ENCODE data around the gene DAB2IP. TPM values are rescaled to one million over a fixed set of nuclear protein-coding genes. Genes with fewer than 3 reads are reported as not detected.

Gene DAB2IP
- total RNA-seq, 4 donors from 2014 or later = 42.0 to 93.4 (median 47.9) TPM

GRCh38 chr9:121750715-121751623, 99.5 kb downstream of the DAB2IP start:
- TF ChIP-seq POLR2AphosphoS5 (IDR thresholded peaks at IDR 0.05) (no peak), EP300 (IDR thresholded peaks at IDR 0.05) (no peak), CTCF (IDR thresholded peaks at IDR 0.05) (no peak), POLR2A (IDR thresholded peaks at IDR 0.05) (no peak)
- Histone ChIP-seq H3K36me3 (no peaks in the 10 kb centered on the region), H3K4me3 (no peak overlapping the region), H3K9me3 (no peaks in the 10 kb centered on the region), H3K27ac (peak overlapping the region in 3 of 4 donors; percentile 62 to 92 (median 87)), H3K27me3 (no peaks in the 10 kb centered on the region), H3K4me1 (peaks cover 6 to 100% (median 75%) of the 10 kb centered on the region in 3 donors)
- WGBS, 2 donors (ENCODE audit: low coverage in 1 of 2) = 27 to 80% methylated on average over 1 to 2 of the region's 17 CpGs
- no peak for ATAC-seq

- 55% methylated on average over 4 of the region's 13 CpGs; no CpG with 5 or more reads in 1 of the 2 donors for WGBS, 2 donors (ENCODE audit: low coverage in 1 of 2)
- Histone ChIP-seq H3K36me3 (peaks cover 0 to 4% of the 10 kb centered on the region in 2 donors), H3K4me3 (no peak overlapping the region), H3K4me1 (peaks cover 6 to 100% (median 84%) of the 10 kb centered on the region in 3 donors), H3K27ac (peak overlapping the region in 3 of 4 donors; percentile 62 to 92 (median 87)), H3K9me3 (no peaks in the 10 kb centered on the region), H3K27me3 (no peaks in the 10 kb centered on the region)
- TF ChIP-seq EP300 (IDR thresholded peaks at IDR 0.05) (no peak), POLR2A (IDR thresholded peaks at IDR 0.05) (no peak), CTCF (IDR thresholded peaks at IDR 0.05) (no peak), POLR2AphosphoS5 (IDR thresholded peaks at IDR 0.05) (no peak)
- ATAC-seq = peak; percentile 22
These were observed 100.4 kb downstream of the DAB2IP start for GRCh38 chr9:121751686-121752445.

GRCh38 chr9:121752929-121753328, 101.5 kb downstream of the DAB2IP start:
- H3K27ac ChIP-seq = peak overlapping the region in 3 of 4 donors; percentile 62 to 92 (median 62)
- peaks cover 6 to 97% (median 85%) of the 10 kb centered on the region in 3 donors for H3K4me1 ChIP-seq
- H3K9me3 ChIP-seq = no peaks in the 10 kb centered on the region
- H3K36me3 ChIP-seq = peaks cover 0 to 15% of the 10 kb centered on the region in 2 donors
- H3K27me3 ChIP-seq = no peaks in the 10 kb centered on the region
- WGBS, 2 donors (ENCODE audit: low coverage in 1 of 2) = no CpG with 5 or more reads among the region's 9 CpGs
- no peak for TF ChIP-seq CTCF (IDR thresholded peaks at IDR 0.05)
- ATAC-seq = no peak
- no peak overlapping the region for H3K4me3 ChIP-seq

- no peak overlapping the region for H3K4me3 ChIP-seq
- no peaks in the 10 kb centered on the region for H3K9me3 ChIP-seq
- H3K4me1 ChIP-seq = peaks cover 2 to 86% (median 74%) of the 10 kb centered on the region in 3 donors
- ATAC-seq = peak; percentile 42
- no peaks in the 10 kb centered on the region for H3K27me3 ChIP-seq
- H3K36me3 ChIP-seq = peaks cover 0 to 26% of the 10 kb centered on the region in 2 donors
- TF ChIP-seq CTCF (IDR thresholded peaks at IDR 0.05) = no peak
- no peak for TF ChIP-seq EP300 (IDR thresholded peaks at IDR 0.05)
- TF ChIP-seq POLR2AphosphoS5 (IDR thresholded peaks at IDR 0.05) = no peak
- no peak for TF ChIP-seq POLR2A (IDR thresholded peaks at IDR 0.05)
- peak overlapping the region in 3 of 4 donors; percentile 21 to 92 (median 32) for H3K27ac ChIP-seq
- WGBS, 2 donors (ENCODE audit: low coverage in 1 of 2) = 80 to 100% methylated on average over 1 to 2 of the region's 12 CpGs
These were observed 102.6 kb downstream of the DAB2IP start for GRCh38 chr9:121753802-121754654.
